Measurements from ENCODE around the gene ATP8A2. TPM values are rescaled to one million over a fixed set of nuclear protein-coding genes. Genes with fewer than 3 reads are reported as not detected.

The ATP8A2 gene
- total RNA-seq, 1 experiment from 2014 or later: 5.2 TPM

DNA sequence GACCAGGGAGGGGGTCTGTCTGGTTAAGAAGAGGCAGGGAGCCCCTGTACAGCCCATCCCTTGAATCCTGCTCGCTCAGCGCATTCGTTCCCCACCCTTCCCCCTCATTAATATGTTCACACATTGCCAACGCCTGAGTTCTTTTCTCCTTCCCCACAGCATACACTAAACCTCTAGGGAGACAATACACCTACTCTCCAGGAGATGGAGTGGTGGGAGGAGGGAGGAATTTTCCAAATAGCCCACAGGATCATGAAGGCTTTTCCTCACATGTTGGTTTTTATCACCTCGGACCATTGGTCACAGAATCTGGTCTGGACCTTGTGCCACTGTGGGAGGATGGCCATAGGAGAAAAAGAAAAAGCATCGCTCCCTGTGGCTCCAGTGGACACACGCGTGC lies 385.1 kb downstream of the ATP8A2 start:
- ChIA-PET POLR2A (no interaction called here), CTCF (interaction anchor here (0.7 to 1.6 kb wide), 3 partner anchors 9 to 359 kb away, joined by 3 to 4 read pairs (median 3); no protein-coding TSS in a partner anchor)
- Mint-ChIP-seq H3K9me3 (no peaks in the 10 kb centered on the region), H3K4me3 (no peak overlapping the region), H3K36me3 (no peaks in the 10 kb centered on the region), H3K27ac (no peak overlapping the region), H3K4me1 (peaks cover 8% of the 10 kb centered on the region), H3K27me3 (ENCODE audit: low read depth) (no peaks in the 10 kb centered on the region)
- peak; percentile 81 for ATAC-seq
- no peak for TF ChIP-seq ZNF263 (CRISPR knock-in tag; IDR thresholded peaks at IDR 0.05; ENCODE audit: low read depth)
- TF ChIP-seq, protein P1, sequence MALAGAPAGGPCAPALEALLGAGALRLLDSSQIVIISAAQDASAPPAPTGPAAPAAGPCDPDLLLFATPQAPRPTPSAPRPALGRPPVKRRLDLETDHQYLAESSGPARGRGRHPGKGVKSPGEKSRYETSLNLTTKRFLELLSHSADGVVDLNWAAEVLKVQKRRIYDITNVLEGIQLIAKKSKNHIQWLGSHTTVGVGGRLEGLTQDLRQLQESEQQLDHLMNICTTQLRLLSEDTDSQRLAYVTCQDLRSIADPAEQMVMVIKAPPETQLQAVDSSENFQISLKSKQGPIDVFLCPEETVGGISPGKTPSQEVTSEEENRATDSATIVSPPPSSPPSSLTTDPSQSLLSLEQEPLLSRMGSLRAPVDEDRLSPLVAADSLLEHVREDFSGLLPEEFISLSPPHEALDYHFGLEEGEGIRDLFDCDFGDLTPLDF (CRISPR knock-in tag; IDR thresholded peaks at IDR 0.05): no peak
- TF ChIP-seq, protein P2, sequence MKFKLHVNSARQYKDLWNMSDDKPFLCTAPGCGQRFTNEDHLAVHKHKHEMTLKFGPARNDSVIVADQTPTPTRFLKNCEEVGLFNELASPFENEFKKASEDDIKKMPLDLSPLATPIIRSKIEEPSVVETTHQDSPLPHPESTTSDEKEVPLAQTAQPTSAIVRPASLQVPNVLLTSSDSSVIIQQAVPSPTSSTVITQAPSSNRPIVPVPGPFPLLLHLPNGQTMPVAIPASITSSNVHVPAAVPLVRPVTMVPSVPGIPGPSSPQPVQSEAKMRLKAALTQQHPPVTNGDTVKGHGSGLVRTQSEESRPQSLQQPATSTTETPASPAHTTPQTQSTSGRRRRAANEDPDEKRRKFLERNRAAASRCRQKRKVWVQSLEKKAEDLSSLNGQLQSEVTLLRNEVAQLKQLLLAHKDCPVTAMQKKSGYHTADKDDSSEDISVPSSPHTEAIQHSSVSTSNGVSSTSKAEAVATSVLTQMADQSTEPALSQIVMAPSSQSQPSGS (CRISPR knock-in tag; IDR thresholded peaks at IDR 0.05; ENCODE audit: borderline replicate concordance, low read depth): no peak
- no peak for TF ChIP-seq MXD4 (CRISPR knock-in tag; IDR thresholded peaks at IDR 0.05; ENCODE audit: borderline replicate concordance)
- no peak for TF ChIP-seq FOXK1 (CRISPR knock-in tag; IDR thresholded peaks at IDR 0.05)
- TF ChIP-seq SP1 (CRISPR knock-in tag; conservative IDR thresholded peaks at IDR 0.05): no peak
- TF ChIP-seq ZNF219 (CRISPR knock-in tag; IDR thresholded peaks at IDR 0.05; ENCODE audit: borderline replicate concordance): no peak
- TF ChIP-seq ESRRA (CRISPR knock-in tag; IDR thresholded peaks at IDR 0.05; ENCODE audit: borderline replicate concordance): no peak
- TF ChIP-seq, protein P3, sequence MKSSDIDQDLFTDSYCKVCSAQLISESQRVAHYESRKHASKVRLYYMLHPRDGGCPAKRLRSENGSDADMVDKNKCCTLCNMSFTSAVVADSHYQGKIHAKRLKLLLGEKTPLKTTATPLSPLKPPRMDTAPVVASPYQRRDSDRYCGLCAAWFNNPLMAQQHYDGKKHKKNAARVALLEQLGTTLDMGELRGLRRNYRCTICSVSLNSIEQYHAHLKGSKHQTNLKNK (CRISPR knock-in tag; IDR thresholded peaks at IDR 0.05): no peak
- TF ChIP-seq, protein P4, sequence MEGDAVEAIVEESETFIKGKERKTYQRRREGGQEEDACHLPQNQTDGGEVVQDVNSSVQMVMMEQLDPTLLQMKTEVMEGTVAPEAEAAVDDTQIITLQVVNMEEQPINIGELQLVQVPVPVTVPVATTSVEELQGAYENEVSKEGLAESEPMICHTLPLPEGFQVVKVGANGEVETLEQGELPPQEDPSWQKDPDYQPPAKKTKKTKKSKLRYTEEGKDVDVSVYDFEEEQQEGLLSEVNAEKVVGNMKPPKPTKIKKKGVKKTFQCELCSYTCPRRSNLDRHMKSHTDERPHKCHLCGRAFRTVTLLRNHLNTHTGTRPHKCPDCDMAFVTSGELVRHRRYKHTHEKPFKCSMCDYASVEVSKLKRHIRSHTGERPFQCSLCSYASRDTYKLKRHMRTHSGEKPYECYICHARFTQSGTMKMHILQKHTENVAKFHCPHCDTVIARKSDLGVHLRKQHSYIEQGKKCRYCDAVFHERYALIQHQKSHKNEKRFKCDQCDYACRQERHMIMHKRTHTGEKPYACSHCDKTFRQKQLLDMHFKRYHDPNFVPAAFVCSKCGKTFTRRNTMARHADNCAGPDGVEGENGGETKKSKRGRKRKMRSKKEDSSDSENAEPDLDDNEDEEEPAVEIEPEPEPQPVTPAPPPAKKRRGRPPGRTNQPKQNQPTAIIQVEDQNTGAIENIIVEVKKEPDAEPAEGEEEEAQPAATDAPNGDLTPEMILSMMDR (IDR thresholded peaks at IDR 0.05): no peak
- no peak for TF ChIP-seq NFYB (CRISPR knock-in tag; conservative IDR thresholded peaks at IDR 0.05; ENCODE audit: low read depth)
- no peak for TF ChIP-seq TEAD4 (CRISPR knock-in tag; IDR thresholded peaks at IDR 0.05)
- TF ChIP-seq SMAD3 (CRISPR knock-in tag; IDR thresholded peaks at IDR 0.05; ENCODE audit: borderline replicate concordance): no peak
- TF ChIP-seq JAZF1 (CRISPR knock-in tag; IDR thresholded peaks at IDR 0.05): no peak
- no peak for TF ChIP-seq EMX1 (CRISPR knock-in tag; IDR thresholded peaks at IDR 0.05)
- TF ChIP-seq ZNF396 (CRISPR knock-in tag; IDR thresholded peaks at IDR 0.05; ENCODE audit: borderline replicate concordance): no peak
- TF ChIP-seq, protein P5, sequence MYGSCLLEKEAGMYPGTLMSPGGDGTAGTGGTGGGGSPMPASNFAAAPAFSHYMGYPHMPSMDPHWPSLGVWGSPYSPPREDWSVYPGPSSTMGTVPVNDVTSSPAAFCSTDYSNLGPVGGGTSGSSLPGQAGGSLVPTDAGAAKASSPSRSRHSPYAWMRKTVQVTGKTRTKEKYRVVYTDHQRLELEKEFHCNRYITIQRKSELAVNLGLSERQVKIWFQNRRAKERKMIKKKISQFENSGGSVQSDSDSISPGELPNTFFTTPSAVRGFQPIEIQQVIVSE (CRISPR knock-in tag; IDR thresholded peaks at IDR 0.05; ENCODE audit: borderline replicate concordance): no peak
- TF ChIP-seq GABPB1 (CRISPR knock-in tag; IDR thresholded peaks at IDR 0.05): no peak
- TF ChIP-seq OVOL2 (CRISPR knock-in tag; IDR thresholded peaks at IDR 0.05; ENCODE audit: borderline replicate concordance): no peak
- no peak for DNase-seq (ENCODE audit: low spot score)

DNA sequence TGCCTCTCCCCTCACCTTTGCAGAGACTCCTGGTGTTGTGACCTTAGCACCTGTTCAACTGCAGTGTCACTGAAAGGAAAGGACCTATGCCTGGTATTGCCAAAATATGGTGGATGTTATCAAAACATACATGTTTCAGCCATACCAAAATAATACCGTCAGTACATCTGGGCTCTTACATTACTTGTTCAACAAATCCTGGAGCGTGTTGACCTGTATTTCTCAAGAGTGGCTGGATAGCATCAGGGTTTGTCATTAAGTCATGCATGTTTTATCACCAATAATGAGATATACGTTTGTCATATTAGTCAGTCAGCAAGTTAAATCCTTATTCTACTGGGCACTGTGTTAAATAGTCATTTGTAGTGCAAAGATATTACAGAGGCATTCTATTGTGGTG lies 389.3 kb downstream of the ATP8A2 start:
- CTCF ChIA-PET: no interaction called here

More for the DNA sequence above, 389.3 kb downstream of the ATP8A2 start:
- Mint-ChIP-seq H3K4me3 (no peak overlapping the region), H3K9me3 (peaks cover 5% of the 10 kb centered on the region), H3K27ac (no peak overlapping the region), H3K27me3 (ENCODE audit: low read depth) (no peaks in the 10 kb centered on the region), H3K4me1 (peaks cover 29% of the 10 kb centered on the region), H3K36me3 (no peaks in the 10 kb centered on the region)
- DNase-seq (ENCODE audit: low spot score) (no peak), ATAC-seq (no peak)
- no peak for TF ChIP-seq ZNF671 (CRISPR knock-in tag; IDR thresholded peaks at IDR 0.05)
- no peak for TF ChIP-seq SMAD3 (CRISPR knock-in tag; IDR thresholded peaks at IDR 0.05; ENCODE audit: borderline replicate concordance)
- no peak for TF ChIP-seq RELA (CRISPR knock-in tag; IDR thresholded peaks at IDR 0.05; ENCODE audit: borderline replicate concordance)
- TF ChIP-seq HMGA2 (CRISPR knock-in tag; IDR thresholded peaks at IDR 0.05): no peak
- no peak for TF ChIP-seq GRHL2 (CRISPR knock-in tag; IDR thresholded peaks at IDR 0.05; ENCODE audit: insufficient replicate concordance, severe bottlenecking)
- POLR2A ChIA-PET: interaction anchor here (1.0 kb wide), 1 partner anchor 11 kb away, joined by 3 read pairs; no protein-coding TSS in a partner anchor

Measured in WTC11 (cell line).